Activated CD4-positive, alpha-beta T cell treated with anti-CD3 and anti-CD28 coated beads, Interleukin-2, Interleukin-4, amounts not matched to agents 100 ng/mL and 50 ng/mL, durations not matched to agents 16 hours and 8 hours (primary cell): Measurements from ENCODE around the gene SDHAF3.
"Not testable (repeated sequence)": the region's sequence is repeated elsewhere in the genome, so short reads cannot be mapped to it uniquely, and the experiment has no call there.

Experiments
- DNase-seq: peaks from one replicate; pipeline ENCODE4 v3.0.0-alpha.2; 2020; ENCODE audit warnings: low spot score

The SDHAF3 gene

DNA sequence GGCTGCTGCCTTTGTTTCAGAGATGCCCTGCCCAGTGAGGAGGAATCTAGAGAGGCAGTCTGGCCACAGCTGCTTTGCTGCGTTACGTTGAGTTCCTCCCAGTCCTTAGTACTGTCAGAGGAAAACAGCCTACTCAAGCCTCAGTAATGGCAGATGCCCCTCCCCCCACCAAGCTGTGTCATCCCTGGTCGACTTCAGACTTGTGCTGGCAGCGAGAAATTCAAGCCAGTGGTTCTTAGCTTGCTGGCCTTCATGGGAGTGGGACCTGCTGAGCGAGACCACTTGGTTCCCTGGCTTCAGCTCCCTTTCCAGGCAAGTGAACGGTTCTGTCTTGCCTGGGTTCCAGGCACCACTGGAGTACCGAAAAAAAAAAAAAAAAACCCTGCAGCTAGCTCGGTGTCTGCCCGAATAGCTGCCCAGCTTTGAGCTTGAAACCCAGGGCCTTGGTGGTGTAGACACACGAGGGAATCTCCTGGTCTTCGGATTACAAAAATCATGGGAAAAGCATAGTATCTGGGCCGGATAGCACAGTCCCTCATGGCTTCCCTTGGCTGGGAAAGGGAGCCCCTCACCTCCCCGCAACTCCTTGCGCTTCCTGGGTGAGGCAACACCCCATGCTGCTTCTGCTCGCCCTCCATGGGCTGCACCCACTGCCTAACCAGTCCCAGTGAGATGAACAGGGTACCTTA, 9.1 kb downstream of the SDHAF3 start:
- DNase-seq, result no peak

DNA sequence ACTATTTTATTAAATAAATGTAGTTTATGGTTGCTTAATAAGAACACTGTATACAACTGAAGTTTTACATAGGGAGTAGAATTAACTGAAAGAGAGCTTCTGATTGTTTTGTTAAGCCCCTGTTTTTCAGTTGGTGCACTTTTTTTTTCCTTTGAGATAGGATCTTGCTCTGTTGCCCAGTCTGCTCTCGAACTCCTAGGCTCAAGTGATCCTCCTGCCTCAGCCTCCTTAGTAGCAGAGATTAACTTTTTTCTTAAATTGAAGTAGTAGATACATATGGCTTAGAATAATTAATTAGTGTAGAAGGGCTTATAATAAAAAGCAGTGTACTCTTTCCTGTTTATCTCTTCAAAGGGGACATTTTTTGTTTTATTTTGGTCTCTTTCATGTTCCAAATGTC, 11.2 kb downstream of the SDHAF3 start:
- DNase-seq, result no peak

DNA sequence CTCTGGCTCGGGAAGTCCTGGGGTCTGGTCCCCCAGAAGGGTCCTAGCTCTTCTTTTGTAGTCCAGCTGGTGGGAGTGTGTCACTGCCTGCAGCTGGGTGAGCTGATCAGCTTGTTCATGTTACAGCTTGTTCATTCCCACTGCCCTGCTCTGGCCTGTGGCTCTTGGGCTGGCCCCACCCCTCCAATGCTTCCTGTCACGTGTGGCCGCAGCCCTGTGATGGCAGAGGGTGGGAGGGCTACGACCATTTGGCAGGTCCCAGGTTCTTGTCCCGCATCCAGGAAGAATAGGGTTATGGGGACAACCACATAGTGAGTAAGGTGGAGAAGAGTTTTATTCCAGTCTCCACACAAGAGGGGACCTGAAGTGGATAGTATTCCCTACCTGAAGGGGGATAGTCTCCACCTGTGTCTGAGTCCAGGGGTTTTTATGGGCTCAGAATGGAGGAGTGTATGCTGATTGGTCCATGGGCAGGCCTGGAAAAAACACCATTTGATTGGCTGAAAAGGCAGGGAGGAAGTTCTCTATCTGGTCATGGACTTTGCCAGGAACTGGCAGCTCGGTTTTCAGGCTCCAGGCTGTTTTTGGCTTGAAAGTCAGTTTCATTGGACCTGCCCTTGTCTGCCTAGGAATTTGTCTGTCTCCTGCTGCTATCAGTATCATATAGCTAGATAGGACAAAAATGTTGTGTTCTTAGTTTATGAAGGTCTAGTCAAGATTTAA, 13.1 kb downstream of the SDHAF3 start:
- DNase-seq, result no peak

DNA sequence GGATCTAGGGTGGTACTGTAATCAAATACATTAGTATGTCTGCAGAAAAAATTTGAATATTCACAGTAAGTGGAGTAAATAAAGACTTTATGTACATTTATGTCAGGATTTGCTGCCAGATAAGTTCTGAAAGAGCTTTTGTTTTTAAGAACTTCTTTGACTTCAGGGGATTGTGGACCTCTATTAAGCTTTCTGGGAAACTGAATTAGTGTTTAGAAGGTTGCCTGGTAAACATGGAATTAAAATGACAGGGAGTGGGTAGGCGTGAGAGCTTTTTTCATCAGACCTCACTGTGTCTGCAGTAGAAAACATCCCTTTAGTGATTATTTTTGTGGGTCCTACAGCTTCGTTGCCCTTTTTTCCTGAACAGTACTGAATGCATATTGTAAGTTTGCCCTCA, 15.7 kb downstream of the SDHAF3 start:
- DNase-seq, result no peak

DNA sequence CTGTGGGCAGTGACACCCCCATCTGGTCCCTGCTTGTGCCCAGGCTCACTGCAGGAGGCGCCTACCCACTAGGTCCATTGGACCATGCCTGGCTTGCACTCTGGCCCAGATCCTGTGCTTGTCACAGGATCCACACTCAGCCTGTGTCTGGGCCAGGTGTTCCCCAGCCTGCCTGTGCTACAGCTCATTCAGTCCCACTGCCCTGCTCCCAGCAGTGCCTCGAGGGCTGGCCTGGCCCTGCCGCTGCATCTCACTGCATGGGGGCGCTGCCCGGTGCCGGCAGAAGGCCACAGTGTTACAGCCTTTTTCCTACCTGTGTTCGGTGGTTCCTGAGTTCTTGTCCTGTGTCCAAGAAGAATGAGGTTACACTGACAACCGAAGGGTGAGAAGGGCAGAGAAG, 21.3 kb downstream of the SDHAF3 start:
- DNase-seq, result no peak

DNA sequence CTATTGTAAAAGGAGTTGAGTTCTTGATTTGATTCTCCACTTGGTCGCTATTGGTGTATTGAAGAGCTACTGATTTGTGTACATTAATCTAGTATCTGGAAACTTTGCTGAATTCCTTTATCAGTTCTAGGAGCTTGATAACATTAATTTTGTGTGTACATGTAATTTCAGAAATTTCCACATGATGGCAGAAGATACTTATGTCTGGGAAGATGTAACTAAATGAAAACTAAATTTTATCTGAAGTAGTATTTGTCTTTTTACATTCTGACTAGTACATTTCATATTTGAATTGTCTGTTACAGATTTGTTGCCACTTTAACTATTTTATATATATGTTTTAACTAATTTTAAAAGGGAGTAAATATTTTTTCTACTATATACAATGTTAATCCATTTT, 27.6 kb downstream of the SDHAF3 start:
- DNase-seq, result peak; percentile 21

DNA sequence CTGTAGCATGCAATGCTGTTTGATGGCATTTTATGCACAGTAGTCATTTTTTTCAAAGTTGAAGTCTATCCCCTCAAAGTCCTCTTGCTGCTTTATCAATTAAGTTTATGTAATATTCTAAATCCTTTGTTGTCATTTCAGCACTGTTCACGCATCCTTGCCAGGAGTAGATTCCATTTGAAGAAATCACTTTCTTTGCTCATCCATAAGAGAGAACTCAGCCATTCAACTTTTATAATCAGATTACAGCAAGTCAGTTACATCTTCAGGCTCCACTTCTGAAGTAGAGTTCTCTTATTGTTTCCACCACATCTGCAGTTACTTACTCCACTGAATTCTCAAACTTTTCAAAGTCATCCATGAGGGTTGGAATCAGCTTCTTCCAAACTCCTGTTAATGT, 32.3 kb downstream of the SDHAF3 start:
- no peak for DNase-seq

DNA sequence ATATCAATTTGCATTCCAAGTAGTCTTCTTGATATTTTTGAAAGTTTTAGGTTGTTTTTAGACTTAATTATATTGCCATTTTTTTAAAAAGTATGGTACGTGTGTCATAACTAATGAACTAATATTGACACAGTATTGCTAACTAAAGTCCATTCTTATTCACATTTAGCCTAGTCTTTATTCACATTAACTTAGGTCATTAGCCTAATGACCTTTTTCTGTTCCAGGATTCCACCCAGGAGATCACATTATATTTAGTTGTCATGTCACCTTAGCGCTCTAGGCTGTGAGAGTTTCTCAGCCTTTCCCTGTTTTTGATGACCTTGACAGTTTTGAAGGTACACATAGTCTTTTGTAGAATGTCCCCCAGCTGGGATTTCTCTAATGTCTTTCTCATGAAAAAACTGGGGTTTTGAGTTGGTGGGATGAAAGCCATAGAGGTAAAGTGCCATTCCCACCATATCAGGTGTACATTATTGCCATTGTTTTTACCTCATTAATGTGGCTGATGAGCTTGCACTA, 38.5 kb downstream of the SDHAF3 start:
- no peak for DNase-seq

DNA sequence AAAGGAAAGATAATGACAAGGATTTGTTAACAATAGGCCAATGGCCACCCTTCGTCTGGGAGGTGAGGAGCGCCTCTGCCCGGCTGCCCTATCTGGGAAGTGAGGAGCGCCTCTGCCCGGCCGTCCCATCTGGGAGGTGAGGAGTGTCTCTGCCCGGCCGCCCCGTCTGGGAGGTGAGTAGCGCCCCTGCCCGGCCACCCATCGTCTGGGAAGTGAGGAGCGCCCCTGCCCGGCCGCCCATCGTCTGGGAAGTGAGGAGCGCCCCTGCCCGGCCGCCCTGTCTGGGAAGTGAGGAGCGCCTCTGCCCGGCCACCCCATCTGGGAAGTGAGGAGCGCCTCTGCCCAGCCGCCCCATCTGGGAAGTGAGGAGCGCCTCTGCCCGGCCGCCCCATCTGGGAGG, 42.5 kb downstream of the SDHAF3 start:
- not testable (repeated sequence) for DNase-seq

DNA sequence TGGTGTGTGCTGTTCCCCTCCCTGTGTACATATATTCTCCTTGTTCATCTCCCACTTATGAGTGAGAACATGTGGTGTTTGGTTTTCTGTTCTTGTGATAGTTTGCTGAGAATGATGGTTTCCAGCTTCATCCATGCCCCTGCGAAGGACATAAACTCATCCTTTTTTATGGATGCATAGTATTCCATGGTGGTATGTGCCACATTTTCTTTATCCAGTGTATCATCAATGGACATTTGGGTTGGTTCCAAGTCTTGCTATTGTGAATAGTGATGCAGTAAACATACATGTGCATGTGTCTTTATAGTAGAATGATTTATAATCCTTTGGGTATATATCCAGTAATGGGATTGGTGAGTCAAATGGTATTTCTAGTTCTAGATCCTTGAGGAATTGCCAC, 44.1 kb downstream of the SDHAF3 start:
- DNase-seq, result not testable (repeated sequence)

DNA sequence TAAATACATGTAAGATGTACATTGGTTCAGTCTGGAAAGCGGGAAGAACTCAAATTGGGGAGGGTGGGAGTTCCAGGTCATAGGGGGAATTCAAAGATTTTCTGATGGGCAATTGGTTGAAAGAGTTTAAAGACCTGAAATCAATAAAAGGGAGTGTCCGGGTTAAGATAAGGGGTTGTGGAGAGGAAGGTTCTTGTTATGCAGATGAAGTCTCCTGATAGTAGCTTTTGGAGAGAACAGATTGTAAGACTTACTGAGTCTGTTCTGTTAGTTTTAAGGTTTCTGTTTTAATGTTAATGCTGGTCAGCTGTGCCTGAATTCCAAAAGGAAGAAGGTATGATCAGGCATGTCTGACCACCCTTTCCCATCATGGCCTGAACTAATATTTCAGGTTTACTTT, 48.8 kb downstream of the SDHAF3 start:
- no peak for DNase-seq

DNA sequence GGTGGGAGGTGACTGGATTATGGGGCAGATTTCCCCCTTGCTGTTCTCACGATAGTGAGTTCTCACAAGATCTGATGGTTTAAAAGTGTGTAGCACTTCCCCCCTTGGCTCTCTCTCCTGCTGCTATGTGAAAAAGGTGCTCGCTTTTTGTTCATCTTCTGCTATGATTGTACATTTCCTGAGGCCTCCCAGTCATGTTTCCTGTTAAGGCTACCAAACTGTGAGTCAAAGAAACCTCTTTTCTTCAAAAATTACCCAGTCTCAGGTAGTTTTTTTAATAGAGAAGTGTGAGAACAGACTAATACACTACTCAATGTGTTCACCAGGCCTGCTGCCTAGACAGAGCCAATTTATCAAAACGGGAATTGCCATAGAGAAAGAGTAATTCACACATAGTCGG, 49.7 kb downstream of the SDHAF3 start:
- DNase-seq, result peak; percentile 35

DNA sequence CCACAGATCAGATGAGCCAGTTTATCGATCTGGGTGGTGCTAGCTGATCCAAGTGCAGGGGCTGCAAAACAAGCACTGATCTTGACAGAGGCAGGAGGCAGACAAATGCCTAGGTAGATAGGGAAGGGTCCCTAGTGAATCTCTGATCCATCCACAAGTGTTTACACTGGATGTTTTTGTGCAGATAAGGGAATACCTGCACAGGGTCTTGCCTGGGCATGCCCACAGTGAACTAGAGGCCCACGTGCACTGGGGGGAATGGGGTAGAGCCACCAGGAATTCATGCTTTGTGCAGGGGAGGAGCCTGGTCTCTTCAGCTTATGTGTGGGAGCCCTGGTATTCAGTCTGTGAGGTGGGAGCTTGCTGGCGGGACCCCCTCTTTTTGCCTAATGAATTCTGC, 50.3 kb downstream of the SDHAF3 start:
- no peak for DNase-seq

DNA sequence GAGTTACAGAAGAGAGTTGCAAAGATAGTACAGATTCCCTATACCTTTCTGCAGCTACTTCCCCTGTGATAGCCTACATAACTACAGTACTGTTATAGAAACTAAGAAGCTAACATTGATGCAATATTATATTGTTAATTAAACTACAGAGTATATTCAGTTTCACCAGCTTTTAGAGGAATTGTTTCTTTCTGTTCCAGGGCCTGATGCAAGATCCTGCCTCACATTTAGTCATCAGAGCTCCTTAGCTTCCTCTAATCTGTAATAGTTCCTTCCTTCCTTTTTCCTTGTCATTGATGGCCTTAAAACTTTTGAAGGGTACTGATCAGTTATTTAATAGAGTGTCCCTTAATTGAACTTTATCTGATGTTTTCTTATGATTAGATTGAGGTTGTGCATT, 56.8 kb downstream of the SDHAF3 start:
- no peak for DNase-seq

DNA sequence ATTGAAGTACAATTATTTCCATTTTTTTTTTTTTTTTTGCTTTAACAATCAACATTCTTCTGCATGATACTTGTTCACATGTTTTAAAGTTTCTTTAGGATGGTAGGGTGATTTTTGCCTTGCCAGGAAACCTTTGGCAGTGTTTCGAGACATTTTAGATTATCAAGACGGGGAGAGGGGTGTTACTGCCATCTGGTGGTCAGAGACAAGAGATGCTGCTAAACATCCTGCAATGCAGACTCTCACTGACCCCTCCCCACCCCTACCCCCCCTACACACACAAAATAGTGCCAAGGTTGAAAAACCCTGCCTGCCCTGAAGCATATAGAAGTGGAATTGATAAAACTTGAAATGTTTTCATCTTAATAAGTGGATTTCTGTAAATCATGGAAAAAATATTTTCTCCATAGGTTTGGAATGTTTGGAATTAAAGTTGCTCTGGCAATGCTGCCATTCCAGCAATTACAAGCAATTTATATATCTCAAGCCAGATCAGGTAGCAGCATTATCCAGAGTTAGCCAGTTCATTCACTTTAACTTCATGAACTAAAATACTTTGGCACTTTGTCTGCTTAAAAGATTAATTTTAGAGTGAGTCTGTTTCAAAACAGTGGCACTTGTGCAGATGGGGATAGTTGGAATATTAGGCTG, 62.1 kb downstream of the SDHAF3 start:
- DNase-seq, result peak; percentile 47

DNA sequence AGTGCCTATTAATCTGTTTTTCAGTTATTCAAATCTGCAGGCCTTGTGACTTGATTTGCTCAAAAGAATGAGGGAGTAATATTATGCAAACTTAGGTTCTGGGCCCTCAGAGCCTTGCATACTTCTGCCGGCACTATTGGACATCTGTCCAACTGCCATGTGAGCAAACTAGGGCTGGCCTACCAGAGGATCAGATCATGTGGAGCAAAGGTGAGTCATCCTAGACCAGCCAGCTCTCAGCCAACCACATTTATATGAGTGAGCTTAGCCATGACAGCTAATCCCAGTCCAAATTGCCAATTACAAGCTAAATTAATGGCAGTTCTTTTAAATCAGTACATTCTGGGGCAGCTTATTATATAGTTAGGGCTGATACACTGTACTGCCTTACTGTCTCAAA, 69.6 kb downstream of the SDHAF3 start:
- DNase-seq, result no peak

DNA sequence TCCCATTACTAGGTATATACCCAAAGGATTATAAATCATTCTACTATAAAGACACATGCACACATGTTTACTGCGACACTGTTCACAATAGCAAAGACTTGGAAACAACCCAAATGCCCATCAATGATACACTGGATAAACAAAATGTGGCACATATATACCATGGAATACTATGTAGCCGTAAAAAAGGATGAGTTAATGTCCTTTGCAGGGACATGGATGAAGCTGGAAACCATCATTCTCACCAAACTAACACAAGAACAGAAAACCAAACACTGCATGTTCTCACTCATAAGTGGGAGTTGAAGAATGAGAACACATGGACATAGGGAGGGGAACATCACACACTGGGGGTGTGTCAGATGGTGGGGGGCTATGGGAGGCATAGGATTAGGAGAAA, 78.7 kb downstream of the SDHAF3 start:
- DNase-seq, result not testable (repeated sequence)

DNA sequence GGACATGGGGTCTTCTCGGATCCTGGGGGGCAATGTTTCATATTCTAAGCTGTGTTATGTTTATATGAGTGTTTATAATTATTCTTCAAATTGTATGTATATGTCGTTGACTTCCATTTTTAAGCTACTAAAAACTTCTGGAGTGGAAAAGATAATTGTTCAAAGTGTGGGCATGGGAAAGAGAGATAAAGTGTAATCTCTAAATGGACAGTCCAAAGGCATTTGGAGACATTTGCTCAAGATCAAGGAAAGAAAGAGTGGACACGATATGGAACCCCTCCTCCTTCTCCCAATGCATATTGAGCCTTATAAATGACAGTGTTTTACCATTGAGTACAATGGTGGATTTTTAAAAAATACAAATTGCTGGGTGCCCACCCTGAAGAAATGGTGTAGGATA, 81.1 kb downstream of the SDHAF3 start:
- DNase-seq, result no peak

DNA sequence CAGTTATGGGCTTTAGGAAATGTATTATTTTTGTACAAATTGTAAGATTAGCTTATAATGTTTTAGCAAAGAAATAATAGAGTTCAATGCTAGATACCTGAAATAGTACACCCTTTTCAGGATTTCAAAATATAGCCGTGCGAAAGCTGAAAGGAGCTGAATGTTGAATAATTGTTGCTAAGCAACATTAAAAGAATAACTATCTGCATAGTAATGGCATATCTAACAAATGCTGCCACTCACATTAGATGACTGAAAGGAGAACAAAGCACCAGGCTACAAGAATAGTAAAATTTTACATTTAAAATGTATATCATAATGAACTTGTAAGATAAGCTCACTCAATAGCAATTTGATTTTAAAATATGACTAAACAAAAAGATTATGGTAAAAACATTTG, 82.5 kb downstream of the SDHAF3 start:
- DNase-seq, result no peak

DNA sequence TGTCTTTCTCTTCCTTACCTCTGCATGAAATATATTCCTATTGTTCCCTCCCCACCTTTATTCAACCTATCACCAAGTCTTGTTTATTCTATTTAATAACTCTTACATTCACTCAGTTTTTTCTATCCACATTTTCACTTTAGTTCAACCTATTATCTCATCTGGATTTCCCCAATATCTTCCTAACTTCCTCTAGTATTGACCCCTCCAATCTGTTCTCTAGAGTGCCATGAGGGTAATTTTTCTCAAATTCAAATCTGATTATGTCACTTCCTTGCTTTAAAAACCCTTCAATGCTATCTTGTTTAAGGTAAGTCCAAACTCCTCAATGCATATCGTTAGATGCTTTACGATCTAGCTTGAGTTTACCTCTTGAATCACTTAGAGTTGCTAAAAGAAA, 86.5 kb downstream of the SDHAF3 start:
- DNase-seq, result no peak

DNA sequence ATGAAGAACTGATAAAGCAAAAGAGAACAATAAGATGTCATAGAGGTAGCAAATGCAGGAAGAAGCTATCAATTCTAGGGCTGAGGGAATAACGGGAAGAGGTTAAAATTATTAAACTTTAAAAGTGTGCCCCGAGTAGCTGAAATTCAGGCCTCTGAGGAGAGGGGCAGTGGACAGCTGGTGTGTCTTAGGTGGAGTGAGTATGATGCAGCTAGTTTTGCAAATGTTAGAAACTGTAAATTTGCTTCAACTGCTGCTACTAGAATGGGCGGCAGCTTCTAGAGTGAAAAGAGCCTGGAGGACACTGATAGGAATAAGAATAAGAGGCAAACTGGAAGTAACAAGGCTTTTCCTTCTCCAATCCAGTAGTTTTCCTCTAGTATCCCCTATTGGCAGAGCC, 87.3 kb downstream of the SDHAF3 start:
- DNase-seq, result no peak

DNA sequence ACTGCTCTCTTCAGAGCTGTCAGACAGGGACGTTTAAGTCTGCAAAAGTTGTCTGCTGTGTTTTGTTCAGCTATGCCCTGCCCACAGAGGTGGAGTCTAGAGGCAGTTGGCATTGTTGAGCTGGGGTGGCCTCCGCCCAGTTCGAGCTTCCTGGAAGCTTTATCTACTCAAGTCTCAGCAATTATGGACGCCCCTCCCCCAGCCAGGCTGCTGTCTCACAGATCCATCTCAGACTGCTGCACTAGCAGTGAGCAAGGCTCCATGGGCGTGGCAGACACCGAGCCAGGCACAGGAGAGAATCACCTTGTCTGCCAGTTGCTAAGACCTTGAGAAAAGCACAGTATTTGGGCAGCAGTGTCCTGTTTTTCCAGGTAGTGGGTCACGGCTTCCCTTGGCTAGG, 98.1 kb downstream of the SDHAF3 start:
- no peak for DNase-seq

DNA sequence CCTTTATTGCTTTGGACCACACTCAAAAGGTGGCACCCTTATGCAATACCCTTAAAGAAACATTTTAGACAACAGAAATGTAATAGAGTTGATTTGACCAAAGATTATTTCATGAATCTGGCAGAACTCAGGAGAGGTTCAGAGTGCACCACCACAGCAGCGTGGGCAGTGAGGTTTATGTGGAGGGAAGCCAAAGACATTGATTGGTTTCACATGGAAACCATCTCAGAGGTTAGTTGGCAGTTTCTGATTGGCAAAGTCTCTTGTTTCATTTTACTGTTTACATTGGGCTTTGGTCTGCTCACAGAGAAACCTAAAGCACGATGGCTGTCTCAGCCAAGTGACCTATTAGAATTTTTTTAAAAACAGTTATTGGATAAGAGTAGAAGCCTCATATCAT, 101.3 kb downstream of the SDHAF3 start:
- DNase-seq, result no peak
